ENCODE data around the gene TMCC2.

DNA sequence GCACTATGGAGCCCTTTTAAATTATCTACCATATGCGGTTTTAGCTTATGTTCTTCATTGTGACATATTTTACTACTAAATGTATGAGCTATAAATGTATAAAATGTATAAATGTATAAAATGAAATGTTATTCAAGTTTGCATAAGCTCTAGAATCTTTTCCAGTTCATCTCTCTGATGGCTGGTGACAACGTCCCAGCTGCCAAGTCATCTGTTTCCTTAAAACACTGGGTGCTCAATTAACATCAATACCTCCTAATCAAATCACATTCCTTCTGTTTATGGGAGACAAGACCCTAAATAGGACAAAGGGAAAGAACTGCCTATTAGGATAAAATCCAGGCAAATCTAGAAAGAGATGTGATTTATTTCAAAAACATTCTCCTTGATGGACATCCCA is 39.1 kb upstream of the TMCC2 start:
- no peak for TF ChIP-seq POLR2A (IDR thresholded peaks at IDR 0.05; ENCODE audit: low read length)
- no peak for TF ChIP-seq GATA1 (IDR thresholded peaks at IDR 0.05; ENCODE audit: low read depth, low read length)
